GM19240 (cell line): ENCODE measurements around the gene DMXL2.
"Not testable (repeated sequence)": the region's sequence is repeated elsewhere in the genome, so short reads cannot be mapped to it uniquely, and the experiment has no call there.

Source experiments
- DNase-seq: peaks from one replicate; pipeline ENCODE4 v3.0.0; 2011; ENCODE audit warnings: low spot score; ENCODE audit not compliant: insufficient read length

Gene DMXL2

DNA sequence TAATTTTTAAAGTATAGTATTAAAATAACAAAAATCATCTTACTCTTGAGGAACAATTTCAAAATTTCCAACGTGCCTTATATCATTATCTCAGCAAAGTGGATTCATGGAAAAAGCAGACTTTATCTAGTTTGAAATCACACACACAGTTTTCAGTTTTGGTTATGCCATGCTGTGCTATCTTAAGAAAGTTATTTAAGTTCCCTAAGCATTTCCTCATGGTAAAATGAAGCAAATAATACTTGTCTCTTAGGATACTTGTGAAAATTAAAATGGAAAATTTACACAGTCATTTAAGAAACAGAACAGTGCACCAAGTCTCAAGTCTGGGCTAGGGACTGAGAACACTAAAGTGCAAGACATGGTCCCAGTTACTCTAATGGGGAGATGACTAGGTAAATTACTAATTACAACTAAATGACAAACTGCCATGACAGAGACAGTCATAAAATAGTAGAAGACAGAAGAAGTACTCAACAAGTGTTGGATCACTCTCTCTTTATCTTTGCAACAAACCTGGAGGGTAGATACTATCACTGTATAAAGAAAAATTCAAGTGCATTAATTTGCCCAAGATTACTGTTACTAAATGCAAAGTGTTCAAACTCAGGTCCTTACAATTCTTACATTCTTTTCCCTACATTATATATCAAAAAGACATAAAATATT is 44.8 kb downstream of the DMXL2 start:
- no peak for DNase-seq

DNA sequence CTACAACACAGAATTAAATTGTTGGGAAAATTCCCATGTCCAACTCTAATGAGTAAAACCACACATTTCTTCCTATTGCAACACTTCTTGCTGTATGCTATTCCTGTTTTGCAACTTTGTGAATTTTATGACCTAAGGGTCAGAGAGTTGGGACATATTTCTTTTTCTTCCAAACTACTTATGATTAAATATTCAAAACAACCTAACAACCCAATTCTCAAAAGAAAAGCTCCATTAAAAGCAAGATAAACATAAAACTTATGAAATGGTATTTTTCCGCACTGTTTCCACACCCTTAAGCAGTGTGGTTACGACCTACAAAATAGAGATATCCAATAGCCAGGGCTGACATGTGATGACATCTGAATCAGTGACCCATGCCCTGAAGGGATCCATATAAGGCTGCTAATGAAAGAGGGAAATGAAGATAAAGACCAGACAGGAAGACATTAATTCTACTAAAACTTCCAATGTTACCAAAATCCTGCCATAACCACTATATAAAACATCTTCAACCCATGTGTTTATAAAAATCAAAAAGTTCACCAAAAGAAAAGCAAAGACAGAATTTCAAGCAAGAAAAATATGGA is 45.6 kb downstream of the DMXL2 start:
- DNase-seq: no peak

DNA sequence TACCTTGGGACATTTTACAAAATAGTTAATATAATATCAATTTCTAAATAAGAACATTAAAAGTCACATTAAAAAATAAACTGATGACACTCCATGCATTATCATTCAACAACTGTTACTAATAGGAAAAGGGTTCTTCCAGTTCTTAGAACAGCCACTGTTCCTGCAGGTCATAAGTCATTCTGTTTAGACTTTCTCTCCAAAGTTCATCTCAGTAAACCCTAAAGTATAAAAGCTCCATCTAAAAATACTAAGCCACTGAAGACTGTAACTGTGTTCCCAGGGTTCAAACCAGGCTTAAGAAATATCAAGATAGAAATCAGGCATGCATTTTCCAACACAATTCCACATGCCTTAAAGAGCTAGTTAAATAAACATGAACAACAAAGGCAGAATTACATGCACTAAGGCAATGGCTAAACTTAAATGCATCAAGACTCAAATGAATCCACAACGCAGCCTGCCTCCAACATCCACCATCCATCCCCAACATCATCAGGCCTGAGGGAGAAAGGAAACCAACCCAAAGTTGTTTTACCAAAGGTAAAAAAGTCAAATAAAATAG is 46.2 kb downstream of the DMXL2 start:
- no peak for DNase-seq

GRCh38 chr15:51575775-51576174 is 46.8 kb downstream of the DMXL2 start:
- DNase-seq: no peak

- DNase-seq: not testable (repeated sequence)
Measured at GRCh38 chr15:51573352-51573751, 49.2 kb downstream of the DMXL2 start.

DNA sequence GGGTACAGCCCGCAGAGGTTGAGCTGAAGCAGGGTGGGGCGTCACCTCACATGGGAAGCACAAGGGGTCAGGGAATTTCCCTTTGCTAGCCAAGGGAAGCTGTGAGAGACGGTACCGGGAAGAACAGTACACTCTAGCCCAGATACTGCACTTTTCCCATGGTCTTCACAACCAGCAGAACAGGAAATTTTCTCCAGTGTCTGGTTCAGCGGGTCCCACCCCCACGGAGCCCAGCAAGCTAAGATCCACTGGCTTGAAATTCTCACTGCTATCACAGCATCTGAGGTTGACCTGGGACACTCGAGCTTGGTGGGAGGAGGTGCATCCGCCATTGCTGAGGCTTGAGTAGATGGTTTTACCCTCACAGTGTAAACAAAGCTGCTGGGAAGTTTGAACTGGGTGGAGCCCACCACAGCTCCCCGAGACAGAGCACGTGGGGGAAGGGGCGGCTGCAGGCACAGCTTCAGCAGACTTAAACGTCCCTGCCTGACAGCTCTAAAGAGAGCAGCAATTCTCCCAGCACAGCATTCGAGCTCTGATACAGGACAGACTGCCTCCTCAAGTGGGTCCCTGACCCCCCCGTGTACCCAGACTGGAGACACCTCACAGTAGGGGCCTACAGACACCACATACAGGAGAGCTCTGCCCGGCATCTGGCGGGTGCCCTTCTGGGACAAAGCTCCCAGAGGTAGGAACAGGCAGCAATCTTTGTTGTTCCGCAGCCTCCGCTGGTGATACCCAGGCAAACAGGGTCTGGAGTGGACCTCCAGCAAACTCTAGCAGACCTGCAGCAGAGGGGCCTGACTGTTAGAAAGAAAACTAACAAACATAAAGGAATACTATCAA is 53.4 kb downstream of the DMXL2 start:
- not testable (repeated sequence) for DNase-seq

DNA sequence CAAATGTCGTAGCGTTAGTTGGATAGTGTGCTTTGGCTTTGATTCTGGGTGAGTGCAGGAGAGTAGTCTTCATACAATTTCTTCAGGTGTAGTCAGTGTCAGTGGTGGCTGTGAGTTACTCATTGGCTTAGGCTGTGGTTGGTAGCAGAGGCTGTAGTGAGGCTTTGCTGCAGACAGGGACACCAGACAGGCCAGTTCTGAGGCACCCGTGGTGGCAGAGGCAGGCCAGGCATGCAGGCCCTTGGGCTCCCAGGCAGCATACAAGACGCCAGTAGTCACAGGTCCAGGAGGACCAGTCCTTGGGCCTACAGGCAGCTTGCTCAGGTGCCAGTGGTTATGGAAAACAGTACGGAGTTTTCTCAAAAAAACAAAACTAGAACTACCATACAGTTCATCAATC is 61.3 kb downstream of the DMXL2 start:
- no peak for DNase-seq

- DNase-seq: no peak
Measured at GRCh38 chr15:51558876-51559275, 63.7 kb downstream of the DMXL2 start.

DNA sequence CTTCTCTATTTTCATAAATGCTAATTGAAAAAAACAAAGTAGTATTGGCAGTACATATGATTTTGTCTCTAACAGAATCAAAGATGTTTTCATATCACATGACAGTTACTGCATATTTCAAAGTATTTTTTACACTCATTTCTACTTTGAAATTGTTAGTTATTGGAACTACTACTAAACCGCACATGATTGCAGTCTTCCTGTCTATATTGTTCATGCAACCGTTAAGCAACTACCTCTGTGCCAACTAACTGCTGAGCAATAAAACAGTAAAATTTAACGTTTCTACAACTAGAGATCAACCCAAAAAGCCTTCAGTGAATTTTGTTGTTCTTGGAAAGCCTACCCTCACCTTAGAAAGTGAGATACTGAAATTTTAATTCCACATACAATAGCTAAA is 64.2 kb downstream of the DMXL2 start:
- DNase-seq: no peak

- DNase-seq: no peak
Measured at GRCh38 chr15:51550841-51551240, 71.7 kb downstream of the DMXL2 start.

GRCh38 chr15:51547656-51548055 is 74.9 kb downstream of the DMXL2 start:
- DNase-seq: no peak

- DNase-seq: no peak
Measured at GRCh38 chr15:51536965-51537574, 85.5 kb downstream of the DMXL2 start.

DNA sequence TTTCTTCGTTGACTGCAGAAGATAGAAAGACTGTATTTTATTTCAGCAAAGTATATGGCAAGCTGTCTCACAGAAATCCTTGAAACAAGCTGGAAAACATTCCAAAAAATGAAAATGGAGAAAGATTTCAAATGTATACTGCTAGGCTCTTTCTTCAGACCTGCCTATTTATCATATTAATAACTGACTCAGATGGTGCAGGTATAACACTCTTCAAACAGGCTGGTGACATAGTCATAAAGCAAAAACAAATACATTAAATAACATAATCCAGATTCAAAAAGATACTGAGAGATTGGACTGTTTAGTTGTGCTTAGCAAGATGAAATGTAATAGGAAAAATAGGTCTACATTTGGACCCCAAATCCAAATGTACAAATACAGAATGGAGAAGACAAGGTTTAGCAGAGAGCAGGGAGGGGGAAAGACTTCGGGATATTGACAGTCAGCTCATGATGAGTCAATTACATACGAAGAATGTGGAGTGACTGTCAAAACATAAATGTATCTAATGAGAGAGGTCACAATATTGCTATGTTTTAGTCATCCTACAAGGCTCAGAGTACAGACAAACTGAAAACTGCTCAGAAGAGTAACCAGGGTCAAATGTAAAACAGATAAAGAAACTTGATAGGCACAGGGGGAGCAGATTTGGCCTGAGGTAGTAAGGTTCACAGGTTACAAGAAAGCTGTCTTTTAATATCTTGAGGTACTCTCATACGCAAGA is 88.7 kb downstream of the DMXL2 start:
- no peak for DNase-seq

DNA sequence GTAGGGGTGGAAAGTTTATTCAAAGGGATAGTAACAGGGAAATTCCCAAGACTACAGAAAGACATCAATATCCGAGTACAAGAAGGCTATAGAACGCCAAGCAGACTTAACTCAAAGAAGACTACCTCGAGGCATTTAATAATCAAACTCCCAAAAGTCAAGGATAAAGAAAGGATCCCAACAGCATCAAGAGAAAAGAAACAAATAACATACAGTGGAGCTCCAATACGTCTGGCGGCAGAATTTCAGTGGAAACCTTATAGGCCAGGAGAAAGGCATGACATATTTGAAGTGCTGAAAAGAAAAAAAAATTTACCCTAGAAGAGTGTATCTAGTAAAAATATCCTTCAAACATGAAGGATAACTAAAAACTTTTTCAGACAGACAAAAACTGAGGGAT is 95.6 kb downstream of the DMXL2 start:
- DNase-seq: no peak

- DNase-seq: no peak
Measured at GRCh38 chr15:51524376-51524775, 98.2 kb downstream of the DMXL2 start.

DNA sequence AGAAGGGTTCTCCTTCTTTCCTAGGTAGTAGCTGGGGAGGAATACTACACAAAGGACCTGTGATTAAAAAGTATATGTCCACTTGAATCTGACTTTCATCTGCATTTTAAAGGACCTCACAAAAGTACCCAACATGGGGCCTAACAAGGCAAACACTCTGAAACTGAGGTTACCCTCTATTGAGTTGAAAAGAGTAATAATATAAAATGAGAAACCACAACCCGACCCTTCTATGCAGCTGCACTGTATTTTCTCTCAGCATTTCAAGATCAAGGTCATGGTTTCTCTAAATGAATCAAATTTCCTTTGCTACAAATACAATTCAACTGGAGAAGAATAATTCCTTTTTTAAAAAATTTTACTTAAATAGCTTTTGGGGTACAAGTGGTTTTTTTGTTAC is 106.3 kb downstream of the DMXL2 start:
- no peak for DNase-seq

DNA sequence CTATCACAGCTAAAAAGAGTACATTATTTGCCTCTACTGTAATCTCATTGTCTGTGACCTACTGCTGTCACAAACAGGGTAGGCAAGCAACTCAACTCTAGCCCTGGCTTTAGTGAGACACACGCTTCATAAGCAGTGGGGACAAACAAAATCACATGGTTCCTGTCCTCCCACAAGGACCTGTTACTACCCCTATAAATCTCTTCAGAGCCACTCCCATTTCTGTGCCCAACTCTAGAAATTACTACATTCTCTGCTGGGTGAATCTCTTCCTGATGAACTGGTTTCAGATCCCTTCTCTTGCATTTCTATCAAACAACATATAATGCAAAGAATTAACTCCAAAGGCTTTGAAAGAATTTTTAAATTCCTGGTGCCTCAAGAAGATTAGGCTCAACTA is 117.3 kb downstream of the DMXL2 start:
- no peak for DNase-seq

- DNase-seq: no peak
Measured at GRCh38 chr15:51503003-51503402, 119.6 kb downstream of the DMXL2 start.

- no peak for DNase-seq
Measured at GRCh38 chr15:51499379-51499976, 123.1 kb downstream of the DMXL2 start.

- no peak for DNase-seq
Measured at GRCh38 chr15:51497806-51498205, 124.8 kb downstream of the DMXL2 start.

GRCh38 chr15:51496246-51496645 is 126.3 kb downstream of the DMXL2 start:
- DNase-seq: no peak
